Smooth muscle cell (in vitro differentiated cells): ENCODE results near the gene SHISA6. TPM values are rescaled to one million over a fixed set of nuclear protein-coding genes. Genes with fewer than 3 reads are reported as not detected.

Experiments used
- DNase-seq: peaks from one replicate; lab custom pipeline; 2025; ENCODE audit not compliant: unreplicated experiment; lab: John Stamatoyannopoulos, UW
- H2AFZ ChIP-seq: fragments of 200-600 bp; sonication (generic); 2 replicates; pipeline ENCODE4 v1.6.0; 2016; ENCODE audit warnings: antibody characterized with exemption, low read depth, mild to moderate bottlenecking
- H3F3A ChIP-seq: fragments of 200-600 bp; sonication (generic); 2 replicates; pipeline ENCODE4 v1.6.0; 2017; ENCODE audit warnings: antibody characterized with exemption, low read depth
- H3K27ac ChIP-seq: fragments of 200-600 bp; sonication (generic); 2 replicates; pipeline ENCODE4 v1.5.1; 2016; ENCODE audit warnings: low read depth, mild to moderate bottlenecking
- H3K27me3 ChIP-seq: fragments of 200-600 bp; sonication (generic); 2 replicates; pipeline ENCODE4 v1.6.1; 2016; ENCODE audit warnings: low read depth, mild to moderate bottlenecking
- H3K36me3 ChIP-seq: fragments of 200-600 bp; sonication (generic); 2 replicates; pipeline ENCODE4 v1.5.1; 2016; ENCODE audit warnings: low read depth
- H3K4me1 ChIP-seq: fragments of 200-600 bp; sonication (generic); 2 replicates; pipeline ENCODE4 v1.5.1; 2016; ENCODE audit warnings: low read depth
- H3K4me2 ChIP-seq: fragments of 200-600 bp; sonication (generic); 2 replicates; pipeline ENCODE4 v1.6.0; 2016; ENCODE audit warnings: mild to moderate bottlenecking
- H3K4me3 ChIP-seq: fragments of 200-600 bp; sonication (generic); 2 replicates; pipeline ENCODE4 v1.5.1; 2016; ENCODE audit warnings: mild to moderate bottlenecking
- H3K79me2 ChIP-seq: fragments of 200-600 bp; sonication (generic); 2 replicates; pipeline ENCODE4 v1.6.0; 2016; ENCODE audit warnings: low read depth, mild to moderate bottlenecking
- H3K9ac ChIP-seq: fragments of 200-600 bp; sonication (generic); 2 replicates; pipeline ENCODE4 v1.6.0; 2016; ENCODE audit warnings: low read depth
- H3K9me3 ChIP-seq: fragments of 200-600 bp; sonication (generic); replicated peaks from 2 replicates; pipeline ENCODE4 v1.5.1; 2016; ENCODE audit warnings: low read depth
- H4K20me1 ChIP-seq: fragments of 200-600 bp; sonication (generic); 2 replicates; pipeline ENCODE4 v1.6.0; 2016; ENCODE audit warnings: low read depth
- WGBS: methylation state at CpG from one replicate; pipeline ENCODE4 v1.1.7; 2016; ENCODE audit warnings: low lambda C conversion rate; 5-methylcytosine and 5-hydroxymethylcytosine counted together
- polyA plus RNA-seq: library from polyadenylated mRNA; unstranded; fragments of >200 nt; fragmentation: Nextera tagmentation; extraction: Ambion mirVana; gene quantifications from 2 replicates; pipeline ENCODE4 v1.2.1, GENCODE V29; 2016
- total RNA-seq: library from RNA; depleted of rRNA; stranded (reverse); fragments of >200 nt; gene quantifications from 2 replicates; pipeline ENCODE4 v1.2.3, GENCODE V29; 2014
- TF ChIP-seq, protein P1 (sequence below): fragments of 200-600 bp; sonication (generic); IDR thresholded peaks from 2 replicates; pipeline ENCODE4 v1.5.1; 2017; ENCODE audit warnings: borderline replicate concordance, mild to moderate bottlenecking, antibody characterized with exemption; ENCODE audit not compliant: insufficient read depth, poor library complexity, severe bottlenecking

Gene SHISA6
- total and polyA plus RNA-seq, 2 experiments from 2014 or later = 0.04 to 0.35 TPM

DNA sequence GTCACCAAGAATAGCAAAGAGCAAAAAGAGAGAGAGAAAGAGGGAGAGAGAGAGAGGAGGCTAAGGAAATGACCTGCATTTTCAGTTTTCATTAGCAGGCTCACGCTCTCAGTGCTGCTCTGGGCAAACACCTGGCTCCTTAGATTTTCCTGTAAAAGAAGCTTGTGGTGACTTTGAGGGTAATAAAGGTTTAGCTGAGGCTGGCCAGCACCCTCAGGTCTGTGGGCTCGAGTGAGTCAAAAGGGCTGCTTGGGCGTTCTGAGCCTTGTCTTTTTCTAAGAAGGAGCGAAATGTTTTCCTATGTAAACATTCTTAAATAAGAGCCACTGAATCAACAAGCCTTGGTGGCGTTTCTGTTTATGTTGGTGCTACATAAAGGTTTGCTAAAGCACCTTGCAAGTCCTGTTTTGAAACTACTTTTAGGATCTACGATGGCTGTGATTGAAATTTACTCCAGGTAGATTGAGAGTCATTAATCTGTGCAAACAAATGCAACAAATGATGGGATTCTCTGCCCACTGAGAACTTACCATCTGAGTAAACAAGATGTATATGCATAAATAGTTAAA lies 38.8 kb downstream of the SHISA6 start:
- Histone ChIP-seq H3K9ac (no peak overlapping the region), H3K79me2 (no peaks in the 10 kb centered on the region), H3K9me3 (no peaks in the 10 kb centered on the region), H3K4me1 (no peaks in the 10 kb centered on the region), H3K27me3 (no peaks in the 10 kb centered on the region), H2AFZ (no peak overlapping the region), H3K36me3 (no peaks in the 10 kb centered on the region), H3K27ac (no peak overlapping the region), H4K20me1 (no peaks in the 10 kb centered on the region), H3F3A (no peaks in the 10 kb centered on the region), H3K4me2 (no peak overlapping the region), H3K4me3 (no peak overlapping the region)
- no peak for DNase-seq
- 67% methylated on average over 6 of the region's 6 CpGs for WGBS
- TF ChIP-seq, protein P1, sequence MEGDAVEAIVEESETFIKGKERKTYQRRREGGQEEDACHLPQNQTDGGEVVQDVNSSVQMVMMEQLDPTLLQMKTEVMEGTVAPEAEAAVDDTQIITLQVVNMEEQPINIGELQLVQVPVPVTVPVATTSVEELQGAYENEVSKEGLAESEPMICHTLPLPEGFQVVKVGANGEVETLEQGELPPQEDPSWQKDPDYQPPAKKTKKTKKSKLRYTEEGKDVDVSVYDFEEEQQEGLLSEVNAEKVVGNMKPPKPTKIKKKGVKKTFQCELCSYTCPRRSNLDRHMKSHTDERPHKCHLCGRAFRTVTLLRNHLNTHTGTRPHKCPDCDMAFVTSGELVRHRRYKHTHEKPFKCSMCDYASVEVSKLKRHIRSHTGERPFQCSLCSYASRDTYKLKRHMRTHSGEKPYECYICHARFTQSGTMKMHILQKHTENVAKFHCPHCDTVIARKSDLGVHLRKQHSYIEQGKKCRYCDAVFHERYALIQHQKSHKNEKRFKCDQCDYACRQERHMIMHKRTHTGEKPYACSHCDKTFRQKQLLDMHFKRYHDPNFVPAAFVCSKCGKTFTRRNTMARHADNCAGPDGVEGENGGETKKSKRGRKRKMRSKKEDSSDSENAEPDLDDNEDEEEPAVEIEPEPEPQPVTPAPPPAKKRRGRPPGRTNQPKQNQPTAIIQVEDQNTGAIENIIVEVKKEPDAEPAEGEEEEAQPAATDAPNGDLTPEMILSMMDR = no peak

- WGBS = 98% methylated on average over 2 of the region's 2 CpGs
- no peaks in the 10 kb centered on the region for H3K9me3 ChIP-seq
- no peak overlapping the region for H3K9ac ChIP-seq
- H3K27me3 ChIP-seq = no peaks in the 10 kb centered on the region
- no peaks in the 10 kb centered on the region for H3K4me1 ChIP-seq
- H3K4me2 ChIP-seq = no peak overlapping the region
- no peak for DNase-seq
- H3K4me3 ChIP-seq = no peak overlapping the region
- TF ChIP-seq, protein P1 = no peak
- no peak overlapping the region for H2AFZ ChIP-seq
- no peak overlapping the region for H3K27ac ChIP-seq
- no peaks in the 10 kb centered on the region for H4K20me1 ChIP-seq
- no peaks in the 10 kb centered on the region for H3K79me2 ChIP-seq
- no peaks in the 10 kb centered on the region for H3K36me3 ChIP-seq
- H3F3A ChIP-seq = no peaks in the 10 kb centered on the region
Observed at GRCh38 chr17:11282586-11282985, 41.6 kb downstream of the SHISA6 start.

DNA sequence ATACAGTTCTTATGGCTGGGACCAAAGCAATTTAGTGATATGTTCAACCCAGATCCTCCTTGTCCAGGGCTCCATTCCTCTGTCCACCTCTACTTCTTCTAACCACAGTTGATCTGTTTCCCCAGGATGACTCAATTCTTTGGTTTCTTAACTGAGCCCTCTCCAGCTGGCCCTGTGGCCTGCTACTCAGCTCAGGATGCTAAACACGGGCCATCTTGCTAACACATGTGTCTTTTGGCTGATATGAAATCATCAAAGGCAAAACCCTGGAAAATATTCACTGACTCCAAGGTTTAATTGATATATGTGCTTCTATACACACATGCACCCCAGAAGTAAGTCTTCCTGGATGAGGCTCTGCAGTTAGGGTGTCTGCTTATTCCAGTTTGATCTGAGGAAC lies 43.8 kb downstream of the SHISA6 start:
- Histone ChIP-seq H3K9ac (no peak overlapping the region), H3K36me3 (no peaks in the 10 kb centered on the region), H3K9me3 (no peaks in the 10 kb centered on the region), H3K27me3 (no peaks in the 10 kb centered on the region), H4K20me1 (no peaks in the 10 kb centered on the region), H3K4me1 (no peaks in the 10 kb centered on the region), H3K4me3 (no peak overlapping the region), H3K27ac (no peak overlapping the region), H2AFZ (no peak overlapping the region), H3F3A (no peaks in the 10 kb centered on the region), H3K4me2 (no peak overlapping the region), H3K79me2 (no peaks in the 10 kb centered on the region)
- no peak for DNase-seq
- TF ChIP-seq, protein P1 = no peak
- WGBS = 63% methylated on average over 1 of the region's 1 CpG

DNA sequence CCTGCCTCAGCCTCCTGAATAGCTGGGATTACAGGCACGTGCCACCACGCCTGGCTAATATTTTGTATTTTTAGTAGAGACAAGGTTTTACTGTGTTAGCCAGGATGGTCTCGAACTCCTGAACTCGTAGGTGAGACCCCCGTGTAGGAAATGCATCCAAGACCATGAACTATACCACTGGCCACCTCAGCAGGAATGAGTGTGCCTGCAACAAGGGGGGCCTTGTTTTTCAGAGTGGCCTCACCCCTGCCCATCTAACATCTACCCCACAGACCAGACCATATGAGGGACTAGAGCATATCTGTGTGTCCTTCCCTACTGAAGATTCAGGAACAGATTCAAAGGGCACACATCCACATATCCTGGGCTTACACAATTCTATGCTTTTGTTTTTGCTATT lies 44.9 kb downstream of the SHISA6 start:
- Histone ChIP-seq H3K4me3 (no peak overlapping the region), H3F3A (no peaks in the 10 kb centered on the region), H3K4me2 (no peak overlapping the region), H3K9me3 (no peaks in the 10 kb centered on the region), H3K36me3 (no peaks in the 10 kb centered on the region), H3K79me2 (no peaks in the 10 kb centered on the region), H3K27ac (no peak overlapping the region), H3K9ac (no peak overlapping the region), H2AFZ (no peak overlapping the region), H3K4me1 (no peaks in the 10 kb centered on the region), H3K27me3 (no peaks in the 10 kb centered on the region), H4K20me1 (no peaks in the 10 kb centered on the region)
- TF ChIP-seq, protein P1 = no peak
- WGBS = 86% methylated on average over 5 of the region's 5 CpGs
- DNase-seq = no peak
